Activated naive CD4-positive, alpha-beta T cell treated with Interleukin-2 at 50 U/mL for 16 hours (primary cell): Measurements from ENCODE around the gene POLD4.
A peak's percentile ranks its signal among the peaks of the same experiment; 100 is the strongest.
"Not testable (repeated sequence)": the region's sequence is repeated elsewhere in the genome, so short reads cannot be mapped to it uniquely, and the experiment has no call there.

Experiments
- DNase-seq: peaks from one replicate; pipeline ENCODE4 v3.0.0-alpha.2; 2020

POLD4 gene

GRCh38 chr11:67351275-67352005, 1.9 kb downstream of the POLD4 start:
- peak; percentile 64 for DNase-seq

- DNase-seq: no peak
Measured at GRCh38 chr11:67349928-67350465, 3.3 kb downstream of the POLD4 start.

DNA sequence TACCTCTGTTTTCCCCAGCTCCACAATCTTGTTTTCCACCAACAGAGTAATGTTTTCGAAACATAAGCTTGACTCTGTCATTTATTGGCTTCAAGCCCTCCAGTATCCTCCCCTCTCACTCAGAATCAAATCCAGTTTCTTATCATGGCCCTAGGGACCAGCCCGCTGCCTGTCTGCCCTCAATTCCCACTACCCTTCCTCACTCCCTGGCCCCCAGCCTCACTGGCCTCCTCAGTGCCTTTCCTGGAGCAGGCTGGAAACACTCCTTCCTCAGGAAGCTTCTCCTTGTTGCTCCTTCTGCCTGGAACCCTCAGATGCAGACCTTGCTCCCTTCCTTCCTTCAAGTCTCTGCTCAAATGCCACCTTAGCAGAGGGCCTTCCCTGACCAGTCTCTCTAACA, 3.9 kb downstream of the POLD4 start:
- no peak for DNase-seq

DNA sequence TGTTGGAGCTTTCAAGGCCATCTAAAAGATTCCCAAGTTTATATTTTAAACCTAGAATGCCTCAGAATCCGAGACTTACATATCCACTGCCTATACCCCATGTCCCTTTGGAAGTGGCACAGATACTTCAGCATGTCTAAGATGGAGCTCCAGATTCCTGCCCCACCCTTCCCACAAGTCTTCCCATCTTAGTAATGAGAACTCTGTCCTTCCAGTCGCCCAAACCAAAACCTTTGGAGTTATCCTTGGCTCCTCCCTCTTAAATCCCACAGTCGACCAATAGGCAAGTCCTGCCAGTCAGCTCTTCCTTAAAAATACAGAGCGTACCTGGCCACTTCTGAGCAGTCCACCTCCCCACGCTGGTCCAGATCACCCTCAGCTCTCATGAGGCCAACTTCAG, 4.3 kb downstream of the POLD4 start:
- no peak for DNase-seq

- no peak for DNase-seq
Measured at GRCh38 chr11:67347964-67348749, 5.2 kb downstream of the POLD4 start.

DNA sequence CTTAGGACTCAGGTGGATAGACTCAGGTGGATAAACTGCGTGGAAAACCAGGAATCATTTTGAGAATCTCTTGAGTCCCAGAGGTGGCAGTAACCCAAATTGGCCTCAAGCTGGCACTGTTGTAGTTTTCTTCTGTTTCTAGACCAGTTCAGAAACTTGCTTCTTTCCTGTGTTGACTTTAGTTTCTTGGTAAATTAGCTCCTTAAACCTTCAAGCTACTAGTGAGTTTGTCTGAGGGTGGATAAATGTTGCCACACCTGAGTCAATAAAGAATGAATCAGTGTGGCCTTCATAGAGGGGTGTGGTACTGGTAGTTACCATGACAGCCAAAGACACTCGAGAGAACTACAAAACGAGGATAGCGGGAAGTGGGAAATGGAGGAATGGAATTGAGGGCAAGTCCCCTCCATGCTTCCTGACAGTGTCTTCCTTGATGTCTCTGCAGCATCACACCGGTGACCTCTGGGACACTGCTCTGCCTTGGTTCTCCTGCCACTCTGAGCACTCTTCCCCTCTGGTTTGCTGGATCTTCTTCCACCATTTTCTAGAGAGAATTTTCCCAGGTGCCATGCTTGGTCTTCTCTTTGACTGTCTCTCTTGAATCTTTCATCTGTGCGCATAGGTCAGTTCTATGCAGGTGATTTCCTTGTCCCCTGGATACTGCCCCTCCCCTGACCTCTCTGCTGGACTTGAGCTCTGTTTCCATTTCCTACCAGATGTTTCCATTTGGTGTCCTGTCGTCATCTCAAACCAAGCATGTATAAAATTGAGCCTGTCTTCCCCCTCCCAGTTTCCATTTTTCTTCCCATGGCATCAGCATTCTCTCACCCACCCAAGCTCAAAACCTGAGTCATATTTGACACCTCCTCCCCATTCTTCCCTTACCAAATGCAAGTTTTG, 7.2 kb downstream of the POLD4 start:
- DNase-seq: no peak

- DNase-seq: no peak
Measured at GRCh38 chr11:67345247-67345919, 8.0 kb downstream of the POLD4 start.

DNA sequence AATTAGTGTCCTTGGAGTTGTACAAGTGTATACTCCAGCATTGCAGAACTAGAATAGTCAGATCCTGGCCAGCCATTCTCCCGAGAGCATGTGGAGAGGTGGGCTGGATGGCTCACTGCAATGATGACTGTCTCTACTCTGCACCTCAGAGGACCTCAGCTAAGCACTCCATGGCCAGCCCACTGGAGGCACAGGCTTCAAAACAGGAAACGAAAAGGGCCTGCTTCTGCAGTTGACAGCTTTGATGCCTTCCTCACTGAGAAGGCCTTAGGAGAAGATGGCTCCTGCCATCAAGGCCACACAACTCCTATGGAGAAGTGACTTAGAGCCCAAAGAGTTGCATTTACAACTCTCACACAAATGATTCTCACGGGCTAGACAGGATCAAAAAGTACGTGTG, 9.1 kb downstream of the POLD4 start:
- no peak for DNase-seq

GRCh38 chr11:67337257-67337656, 16.1 kb downstream of the POLD4 start:
- DNase-seq: no peak

DNA sequence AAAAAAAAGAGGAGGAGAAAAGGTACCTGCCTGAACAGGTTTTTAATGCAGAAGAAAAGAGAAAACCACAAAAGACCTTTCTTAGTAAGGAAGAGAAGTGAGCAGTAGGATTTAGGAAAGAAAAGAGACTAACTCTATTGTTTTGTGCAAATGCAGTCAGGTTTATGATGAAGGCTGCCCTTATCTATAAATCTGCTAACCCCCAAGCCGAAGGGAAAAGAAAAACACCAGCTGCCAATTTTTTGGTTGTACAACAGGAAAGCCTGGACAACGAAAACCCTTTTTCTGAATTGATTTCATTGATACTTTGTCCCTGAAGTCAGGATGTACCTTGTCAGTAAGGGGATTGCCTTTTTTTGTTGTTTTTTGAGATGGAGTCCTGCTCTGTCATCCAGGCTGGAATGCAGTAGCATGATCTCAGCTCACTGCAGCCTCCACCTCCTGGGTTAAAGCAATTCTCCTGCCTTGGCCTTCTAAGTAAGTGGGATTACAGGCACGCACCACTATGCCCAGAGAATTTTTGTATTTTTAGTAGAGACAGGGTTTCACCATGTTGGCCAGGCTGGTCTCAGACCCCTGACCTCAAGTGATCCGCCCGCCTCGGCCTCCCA, 21.2 kb downstream of the POLD4 start:
- DNase-seq: no peak

DNA sequence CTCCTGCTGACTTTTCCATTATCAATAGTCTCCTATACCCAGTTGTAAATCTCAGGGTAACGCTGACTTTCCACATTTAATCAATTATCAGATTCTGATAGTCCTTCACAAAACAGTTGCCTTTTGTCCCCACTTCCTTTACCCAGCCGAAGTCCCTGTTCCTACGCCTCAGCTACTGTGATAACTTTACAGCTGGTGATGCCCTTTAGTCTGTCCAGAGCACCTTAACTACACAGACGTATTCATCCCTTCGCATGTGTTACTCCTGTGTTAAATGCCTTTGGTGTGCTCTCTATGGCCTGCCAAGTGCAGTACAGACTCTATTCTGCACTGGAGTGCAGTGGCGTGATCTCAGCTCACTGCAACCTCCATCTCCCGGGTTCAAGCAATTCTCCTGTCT, 29.8 kb downstream of the POLD4 start:
- no peak for DNase-seq

DNA sequence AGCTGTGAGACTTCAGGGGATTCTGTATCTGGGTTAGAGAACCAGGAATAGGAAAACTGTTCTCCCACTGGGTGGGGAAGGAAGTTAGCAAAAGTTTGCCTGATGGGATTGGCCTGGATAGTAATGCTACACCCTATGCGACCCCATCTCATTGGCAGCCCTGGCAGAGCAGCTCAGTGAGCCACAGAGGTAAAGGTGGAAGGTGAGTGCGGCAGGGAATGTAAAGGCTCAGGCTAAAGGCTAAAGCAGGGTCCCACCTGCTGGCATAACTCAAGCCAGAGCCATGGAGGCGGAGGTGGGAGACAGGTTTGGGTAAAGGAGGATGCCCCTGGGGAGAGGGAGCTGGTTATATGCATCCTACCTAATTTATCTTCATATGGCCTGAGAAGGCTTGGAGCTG, 31.3 kb downstream of the POLD4 start:
- no peak for DNase-seq

GRCh38 chr11:67321313-67321871, 32.0 kb downstream of the POLD4 start:
- no peak for DNase-seq

- no peak for DNase-seq
Measured at GRCh38 chr11:67320691-67321090, 32.7 kb downstream of the POLD4 start.

- no peak for DNase-seq
Measured at GRCh38 chr11:67320011-67320410, 33.3 kb downstream of the POLD4 start.

GRCh38 chr11:67318876-67319275, 34.5 kb downstream of the POLD4 start:
- not testable (repeated sequence) for DNase-seq

- no peak for DNase-seq
Measured at GRCh38 chr11:67317888-67318555, 35.3 kb downstream of the POLD4 start.

GRCh38 chr11:67317205-67317887, 36.0 kb downstream of the POLD4 start:
- DNase-seq: peak; percentile 98

- DNase-seq: no peak
Measured at GRCh38 chr11:67316882-67317204, 36.5 kb downstream of the POLD4 start.

GRCh38 chr11:67315325-67315909, 37.9 kb downstream of the POLD4 start:
- no peak for DNase-seq
